Measurements from ENCODE around the gene SELENON.

The SELENON gene

DNA sequence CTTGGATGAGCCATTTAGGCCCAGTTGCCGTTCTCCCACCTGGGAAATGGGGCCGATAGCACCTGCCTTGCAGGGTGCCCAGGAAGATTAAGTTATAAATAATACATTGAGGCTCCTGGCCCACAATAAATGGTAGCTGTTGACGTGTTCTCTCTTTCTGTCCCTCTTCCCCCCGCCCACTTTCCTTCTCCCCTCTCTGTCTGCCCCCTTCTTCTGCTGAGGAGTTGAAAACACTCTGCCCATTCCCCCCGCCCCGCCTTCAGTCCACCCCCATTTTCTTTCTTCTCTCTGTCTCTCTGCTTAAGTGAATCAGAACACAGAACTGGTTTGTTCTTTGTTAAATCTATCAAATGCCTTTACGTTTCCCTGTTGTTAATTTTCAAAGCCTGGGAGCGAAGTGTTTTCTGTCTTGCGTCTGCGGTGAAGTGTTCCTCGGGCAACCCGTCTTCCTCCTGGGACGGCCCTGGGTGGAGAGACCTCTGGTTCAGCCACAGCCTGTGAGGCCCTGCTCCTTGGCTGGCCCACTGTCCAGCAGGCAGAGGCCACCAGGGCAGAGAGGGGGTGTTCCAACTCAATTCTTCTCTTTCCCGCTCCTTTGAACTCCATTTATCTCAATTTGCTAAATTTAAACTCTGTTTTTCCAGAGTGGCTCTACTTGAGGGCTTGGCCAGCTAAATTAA is 29.3 kb upstream of the SELENON start:
- DNase-seq (ENCODE audit: low read depth, low spot score): no peak

DNA sequence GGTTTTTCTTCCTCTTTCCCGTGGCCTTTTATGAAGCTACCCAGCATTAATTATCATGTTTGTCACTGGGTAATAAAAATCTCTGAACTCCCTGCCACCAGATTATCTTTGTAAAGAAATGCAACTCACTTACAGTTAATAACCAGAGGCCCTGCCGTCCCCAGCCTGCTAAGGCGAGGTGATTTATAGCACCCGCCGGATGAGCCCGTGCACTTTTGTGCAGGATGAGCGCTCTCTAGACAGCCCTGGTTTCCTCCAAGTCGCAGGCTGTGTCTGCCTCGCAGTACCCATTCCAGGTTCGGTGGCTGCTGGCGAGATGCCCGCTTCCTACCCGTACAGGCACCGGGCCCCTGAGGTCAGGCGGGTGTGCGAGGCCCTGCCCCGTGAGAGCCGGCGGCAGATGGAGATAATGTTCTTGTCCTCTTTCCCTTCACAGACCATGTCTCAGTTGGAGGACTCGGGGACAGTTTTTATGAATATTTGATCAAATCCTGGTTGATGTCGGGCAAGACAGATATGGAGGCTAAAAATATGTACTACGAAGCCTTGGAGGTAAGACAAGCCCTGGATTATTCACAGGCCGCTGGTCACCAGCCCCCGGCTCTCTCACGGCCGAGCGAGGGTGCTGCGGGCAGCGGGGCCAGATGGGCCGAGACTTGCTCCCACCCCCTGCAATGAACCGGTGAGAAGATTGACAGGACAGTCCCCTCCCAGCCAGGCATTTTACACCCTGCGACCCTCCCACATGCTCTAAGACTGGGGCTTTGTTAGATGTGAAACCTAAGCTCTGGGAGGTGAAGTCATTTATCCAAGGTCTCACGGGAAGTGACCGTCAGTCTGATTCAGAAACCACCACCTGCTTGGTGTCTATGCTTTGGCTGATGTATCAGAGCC is 28.5 kb upstream of the SELENON start:
- no peak for DNase-seq (ENCODE audit: low read depth, low spot score)

DNA sequence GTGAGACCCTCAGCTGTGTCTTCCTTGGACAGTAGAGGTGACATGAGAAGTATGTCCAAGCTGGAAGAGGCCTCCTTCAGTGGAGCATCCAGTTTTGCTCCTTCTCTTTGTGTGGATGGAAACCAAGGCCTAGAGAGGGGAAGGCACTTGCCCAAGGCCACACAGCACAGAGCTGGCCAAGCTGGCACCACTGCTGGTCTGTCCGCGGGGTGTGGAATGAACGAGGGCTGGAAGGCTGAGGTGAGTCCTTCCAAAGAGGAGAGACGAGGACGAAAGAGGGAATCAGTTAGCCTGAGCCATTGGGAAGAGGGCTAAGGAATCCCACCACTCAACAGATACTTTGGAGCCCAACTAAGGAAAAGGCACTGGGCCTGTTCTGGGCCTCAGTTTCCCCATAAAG is 27.8 kb upstream of the SELENON start:
- no peak for DNase-seq (ENCODE audit: low read depth, low spot score)

DNA sequence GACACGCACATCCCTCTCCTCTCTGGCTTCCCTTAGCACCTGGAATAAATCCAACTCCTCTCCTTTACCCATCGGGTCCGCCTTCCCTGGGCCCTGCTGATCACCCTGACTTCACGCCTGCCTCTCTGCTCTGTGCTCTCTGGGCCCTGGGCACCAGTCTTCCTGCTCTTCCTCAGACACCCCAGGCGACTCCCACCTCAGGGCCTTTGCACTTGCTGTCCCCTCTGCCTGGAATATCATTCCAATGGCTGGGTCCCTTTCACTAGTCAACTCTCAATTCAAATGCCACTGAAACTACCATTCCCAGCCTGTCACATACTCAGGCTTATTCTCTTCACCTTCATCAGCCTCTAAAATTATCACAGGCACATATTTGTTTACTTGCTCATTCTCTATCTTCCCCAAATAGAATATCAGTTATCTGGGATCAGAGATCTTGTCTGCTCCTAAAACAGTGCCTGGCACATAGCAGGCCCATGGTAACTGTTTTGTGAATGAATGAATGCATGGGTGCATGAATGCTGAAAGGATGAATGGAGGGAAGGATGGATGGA is 27.2 kb upstream of the SELENON start:
- DNase-seq (ENCODE audit: low read depth, low spot score): no peak

DNA sequence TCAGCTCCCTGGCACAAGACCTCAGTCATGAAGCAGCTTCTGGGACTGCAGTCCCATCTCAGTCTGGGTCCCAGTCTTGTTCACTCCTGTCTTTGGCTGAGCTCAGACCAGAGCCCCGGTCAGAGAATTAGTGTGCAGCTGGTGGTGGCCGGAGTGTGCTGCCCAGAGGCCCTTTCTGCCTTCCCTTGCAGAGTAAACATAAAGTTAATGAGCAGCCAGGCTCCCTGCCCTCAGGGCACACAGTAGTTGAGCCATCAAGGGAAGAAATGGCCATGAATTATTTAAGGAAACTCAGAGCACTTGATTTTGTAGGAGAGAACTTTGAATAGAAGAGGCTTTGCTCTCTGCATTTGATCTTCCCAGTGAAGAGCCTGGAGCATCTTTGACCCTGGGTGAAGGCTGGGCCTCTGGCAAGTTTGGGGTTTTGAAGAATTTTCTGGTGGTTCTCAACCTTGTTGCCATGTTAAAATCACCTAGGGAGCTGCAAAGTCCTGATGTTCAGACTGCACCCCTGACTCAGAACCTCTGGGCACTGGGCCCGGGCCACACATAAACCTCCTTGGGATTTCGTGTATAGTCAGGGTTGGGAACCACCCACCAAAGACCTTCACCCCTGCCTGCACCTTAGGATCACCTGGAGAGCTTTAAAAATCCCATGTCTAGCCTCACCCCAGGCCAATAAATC is 26.4 kb upstream of the SELENON start:
- no peak for DNase-seq (ENCODE audit: low read depth, low spot score)

DNA sequence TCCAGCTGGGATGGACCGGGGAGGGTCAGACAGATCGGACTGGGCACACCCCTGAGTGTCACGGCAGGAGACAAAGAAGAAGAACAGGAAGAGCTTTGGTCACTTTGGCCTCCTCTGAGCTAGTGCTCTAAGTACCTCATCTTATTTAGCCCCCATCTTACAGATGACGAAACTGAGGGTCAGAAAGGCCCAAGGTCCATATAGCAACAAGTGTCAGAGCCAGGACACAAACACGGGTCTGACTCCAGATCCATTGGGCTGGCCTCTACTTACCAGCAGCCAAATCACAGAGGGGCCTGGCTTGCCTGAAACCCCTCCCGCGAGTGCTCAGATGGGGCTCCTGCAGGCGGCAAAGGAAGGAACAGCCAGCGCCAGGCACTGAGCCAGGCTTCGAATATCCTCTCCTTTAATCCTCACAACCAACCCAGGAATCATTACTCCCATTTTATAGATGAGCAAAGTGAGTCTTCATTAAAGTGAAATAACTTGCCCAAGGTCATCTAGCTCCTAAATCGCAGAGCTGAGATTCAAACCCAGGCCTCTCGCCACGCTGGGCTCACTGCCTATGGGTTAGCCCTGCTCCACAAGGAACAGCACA is 25.7 kb upstream of the SELENON start:
- no peak for DNase-seq (ENCODE audit: low read depth, low spot score)

DNA sequence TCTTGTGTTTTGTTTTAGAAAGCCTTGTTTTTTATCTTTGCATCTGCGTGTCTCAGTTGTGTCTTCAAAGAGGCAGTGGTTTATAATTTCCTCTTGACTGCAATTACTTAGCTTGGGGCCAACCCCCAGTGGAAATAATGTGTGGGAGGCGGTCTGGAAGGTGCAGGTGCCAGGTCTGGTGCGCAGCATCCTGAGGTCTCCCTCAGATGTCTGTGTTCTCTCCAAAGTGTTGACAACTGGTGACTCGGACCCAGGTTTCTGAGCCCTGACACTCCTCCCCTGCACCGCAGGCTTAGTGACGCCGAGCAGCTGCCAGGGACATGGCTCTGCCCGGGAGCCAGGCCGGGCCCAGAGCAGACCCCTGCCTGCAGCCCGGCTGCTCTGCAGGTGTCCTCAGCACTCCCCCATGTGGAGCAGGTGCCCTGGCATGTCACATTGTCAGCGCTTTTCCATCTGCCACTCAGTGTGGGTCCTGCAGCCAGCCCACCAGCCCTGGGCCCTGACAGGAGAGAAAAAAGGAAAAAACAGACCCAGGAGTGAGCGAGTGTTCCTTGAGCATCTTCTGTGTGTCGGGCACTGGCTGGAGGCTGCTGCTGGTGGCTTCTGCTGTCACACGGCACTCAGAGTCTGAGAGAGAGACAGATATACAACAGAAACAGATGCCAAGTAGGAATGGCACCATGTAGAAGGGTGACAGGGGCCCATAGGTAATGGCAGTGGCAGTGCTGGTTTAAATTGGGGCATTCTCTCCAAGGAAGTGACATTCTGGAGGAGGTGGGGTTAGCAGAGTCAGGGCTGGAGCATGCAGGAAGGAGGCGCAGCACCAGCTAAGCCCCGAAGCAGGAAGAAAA is 24.8 kb upstream of the SELENON start:
- DNase-seq (ENCODE audit: low read depth, low spot score): no peak

DNA sequence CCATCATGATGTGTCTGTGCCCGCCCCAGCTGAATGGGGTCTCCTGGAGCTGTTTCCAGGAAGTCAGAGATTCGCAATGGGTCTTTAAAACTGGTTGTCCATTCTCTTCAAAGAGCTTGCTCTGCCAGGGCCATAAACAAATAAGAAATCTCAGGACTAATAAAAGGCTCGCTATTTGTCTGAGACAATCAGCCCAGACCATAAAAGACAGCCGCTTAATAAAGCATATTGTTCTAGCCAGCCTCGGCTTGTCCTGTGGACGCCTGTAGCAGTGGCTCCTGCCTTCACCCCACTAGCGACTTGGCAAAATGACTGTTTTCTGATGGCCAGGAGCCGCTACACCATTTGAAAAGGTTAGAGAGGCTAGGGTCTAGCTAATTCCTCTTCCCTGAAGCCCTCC is 20.6 kb upstream of the SELENON start:
- no peak for DNase-seq (ENCODE audit: low read depth, low spot score)

DNA sequence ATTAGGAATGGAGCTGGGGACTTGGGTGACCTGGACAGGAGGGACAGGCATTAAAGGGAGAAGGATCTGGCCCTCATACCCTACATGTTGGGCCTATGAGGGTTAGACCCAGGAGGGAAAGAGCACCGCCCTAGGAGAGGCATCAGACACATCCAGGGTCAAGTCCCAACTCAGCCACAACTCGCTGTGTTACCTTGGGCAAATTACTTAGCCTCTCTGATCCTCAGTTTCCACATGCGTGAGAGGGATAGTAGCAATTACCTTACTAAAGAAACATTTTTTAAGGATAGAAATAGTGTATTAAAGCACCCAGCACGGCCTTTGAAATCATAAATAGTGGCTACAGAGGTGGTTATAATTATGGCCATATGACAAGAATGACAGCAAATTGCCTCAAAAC is 20.1 kb upstream of the SELENON start:
- DNase-seq (ENCODE audit: low read depth, low spot score): no peak

DNA sequence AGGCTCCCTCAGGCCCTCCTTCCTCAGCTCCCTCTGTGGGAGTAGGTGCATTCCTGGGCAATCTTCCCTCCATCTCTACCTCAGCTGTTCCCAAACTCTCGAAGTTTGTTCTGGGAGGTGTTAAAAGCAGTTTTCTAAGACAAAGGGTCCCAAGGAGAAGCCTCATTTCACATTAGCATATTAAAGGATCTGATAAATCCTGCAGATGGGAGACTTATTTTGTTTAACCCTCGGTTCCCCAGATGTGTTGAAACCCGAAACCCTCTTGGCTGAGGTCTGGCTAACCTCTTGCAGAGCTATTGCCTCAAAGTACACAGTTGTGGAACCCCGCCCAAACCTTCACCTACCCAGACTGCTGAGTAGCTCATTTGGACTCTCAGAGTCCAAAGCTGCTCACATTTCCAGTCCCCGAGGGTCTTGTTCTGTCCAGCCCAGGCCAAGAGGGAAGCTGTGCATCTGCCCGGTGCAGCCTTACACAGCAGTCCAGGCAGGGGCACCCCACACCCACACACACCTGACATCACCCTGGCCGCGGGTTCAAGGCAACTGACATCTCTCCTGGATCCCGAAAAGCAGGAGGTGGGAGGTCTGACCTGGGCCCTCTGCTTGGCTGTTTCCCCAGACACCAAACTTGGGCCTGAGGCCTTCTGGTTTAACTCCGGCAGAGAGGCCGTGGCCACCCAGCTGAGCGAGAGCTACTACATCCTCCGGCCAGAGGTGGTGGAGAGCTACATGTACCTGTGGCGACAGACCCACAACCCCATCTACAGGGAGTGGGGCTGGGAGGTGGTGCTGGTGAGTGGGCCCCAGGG is 19.5 kb upstream of the SELENON start:
- peak; percentile 64 for DNase-seq (ENCODE audit: low read depth, low spot score)

DNA sequence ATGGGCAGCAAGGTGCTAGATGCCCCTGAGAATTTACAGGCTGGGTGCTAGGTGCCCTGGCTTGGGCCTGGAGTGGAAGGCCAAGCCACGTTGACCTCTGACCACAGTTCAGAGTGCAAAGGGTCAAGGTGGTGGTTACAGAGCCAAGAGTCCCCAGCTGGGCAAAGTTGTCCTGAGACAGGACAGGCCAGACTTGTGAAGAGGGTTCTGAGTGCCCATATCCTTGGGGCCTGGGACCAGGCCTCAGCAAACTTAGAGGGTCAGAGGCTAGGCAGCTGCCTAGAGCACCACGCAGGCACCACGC is 18.9 kb upstream of the SELENON start:
- DNase-seq (ENCODE audit: low read depth, low spot score): no peak

DNA sequence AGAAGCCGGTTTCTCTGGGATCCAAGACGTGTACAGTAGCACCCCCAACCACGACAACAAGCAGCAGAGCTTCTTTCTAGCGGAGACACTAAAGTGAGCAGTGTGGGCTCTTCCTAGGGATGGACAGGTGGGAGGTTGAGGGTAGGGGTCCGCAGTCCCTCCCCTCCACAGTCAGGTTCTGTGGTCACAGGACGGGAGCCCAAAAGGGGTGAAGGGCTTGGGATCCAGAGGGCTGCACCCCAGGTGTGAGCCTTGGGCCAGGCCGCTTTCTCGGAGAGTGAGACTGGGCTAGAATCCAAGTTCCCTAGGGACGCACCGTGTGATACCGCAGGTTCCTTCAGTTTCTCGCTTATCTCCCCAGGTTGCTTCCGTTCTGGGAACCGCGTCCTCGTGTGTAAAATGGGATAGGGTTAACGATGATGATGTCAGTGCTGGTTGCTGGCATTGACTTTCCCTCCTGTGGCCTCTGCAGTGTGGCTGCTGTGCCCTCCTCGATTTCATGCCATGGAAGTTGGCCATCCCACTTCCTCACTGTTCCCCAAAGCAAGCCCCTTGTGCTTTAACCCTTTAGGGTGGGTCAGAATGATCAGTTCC is 17.3 kb upstream of the SELENON start:
- DNase-seq (ENCODE audit: low read depth, low spot score): no peak

DNA sequence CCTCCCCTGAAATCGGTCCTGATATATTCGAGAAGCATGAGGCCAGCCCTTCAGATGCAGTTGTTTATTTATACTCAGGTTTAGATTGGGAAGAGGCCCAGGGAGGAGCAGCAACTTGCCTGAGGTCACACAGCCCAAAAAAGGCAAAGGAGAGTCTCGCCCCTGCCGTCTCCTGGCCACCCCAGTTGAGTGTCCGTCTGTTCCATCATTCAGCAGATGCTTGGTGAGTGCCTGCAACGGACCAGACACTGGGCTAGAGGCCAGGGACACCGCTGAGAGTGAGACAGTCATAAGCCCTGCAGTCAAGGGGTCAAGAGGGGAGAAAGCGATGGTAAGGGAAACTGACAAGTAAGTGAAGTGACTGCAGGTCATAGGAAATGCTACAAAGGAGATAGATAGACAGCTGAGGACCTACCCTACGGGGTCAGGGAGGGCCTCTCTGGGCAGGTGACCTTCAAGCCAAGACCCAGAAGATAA is 15.4 kb upstream of the SELENON start:
- DNase-seq (ENCODE audit: low read depth, low spot score): no peak

DNA sequence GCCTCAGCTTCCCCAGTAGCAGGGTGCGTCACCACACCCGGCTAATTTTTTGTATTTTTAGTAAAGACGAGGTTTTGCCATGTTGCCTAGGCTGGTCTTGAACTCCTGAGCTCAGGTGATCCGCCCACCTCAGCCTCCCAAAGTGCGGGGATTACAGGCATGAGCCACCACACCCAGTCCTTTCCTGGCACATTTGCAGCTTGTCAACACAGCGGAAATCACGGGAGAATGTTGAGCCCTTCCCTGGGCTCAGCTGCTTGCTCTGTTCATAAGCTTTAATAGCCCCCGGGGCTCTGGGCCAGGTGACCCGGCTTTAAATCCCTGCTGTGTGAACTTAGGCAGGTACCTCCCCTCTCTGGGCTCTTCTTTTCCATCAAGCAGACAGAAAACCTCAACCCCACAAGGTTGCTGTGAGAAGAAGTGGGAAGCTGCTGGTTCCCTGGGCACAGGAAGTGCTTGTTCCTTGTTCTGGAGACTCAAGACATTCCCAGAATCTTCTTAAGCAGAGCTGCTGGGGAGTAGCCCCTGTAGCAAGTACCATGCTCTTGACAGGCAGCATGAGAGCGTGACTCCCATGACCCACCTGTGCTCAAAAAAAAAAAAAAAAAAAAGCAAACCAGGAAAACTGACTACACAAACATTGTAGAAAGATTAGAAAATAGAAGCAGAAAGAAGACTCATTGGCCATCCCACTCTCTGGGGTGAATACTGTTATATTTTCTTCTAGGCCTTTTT is 14.5 kb upstream of the SELENON start:
- no peak for DNase-seq (ENCODE audit: low read depth, low spot score)

DNA sequence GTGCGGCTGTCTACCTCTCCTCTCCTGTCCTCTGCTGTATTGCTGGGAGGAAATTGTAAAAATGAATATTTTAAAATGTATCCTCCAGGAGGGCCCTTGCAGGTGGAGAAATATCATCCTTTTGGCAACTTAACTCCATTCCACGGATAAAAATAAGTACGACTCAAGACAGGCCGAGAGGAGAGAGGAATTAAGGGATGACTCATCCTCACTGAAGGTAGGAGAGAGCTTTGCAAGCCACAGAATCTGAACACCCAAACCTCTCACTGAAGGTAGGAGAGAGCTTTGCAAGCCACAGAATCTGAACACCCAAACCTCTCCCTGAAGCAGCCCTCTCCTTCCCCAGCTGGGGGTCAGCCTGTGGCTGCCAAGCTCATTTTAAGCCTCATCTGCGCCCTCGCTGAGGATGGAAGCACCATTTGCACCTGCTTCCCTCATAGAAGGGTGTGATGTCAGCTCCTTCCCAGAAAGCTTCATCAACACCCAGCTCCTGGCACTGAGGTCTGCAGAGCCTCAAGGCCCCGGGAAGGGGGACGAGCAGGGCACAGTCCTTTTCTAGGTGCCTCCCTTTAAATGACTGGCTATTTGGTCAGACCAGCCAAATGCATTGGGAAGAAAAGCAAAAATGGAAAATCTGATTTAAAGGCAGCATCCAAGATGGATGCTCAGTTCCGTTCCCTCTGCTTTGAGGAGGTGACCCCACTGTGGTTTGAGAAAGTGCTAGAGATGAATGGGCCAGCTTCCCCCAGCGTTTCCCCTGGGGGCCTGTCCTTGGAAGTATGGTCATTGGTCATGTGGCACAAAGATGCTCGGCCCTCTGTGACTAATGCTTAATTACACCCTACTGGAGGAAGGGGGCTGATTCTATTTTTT is 12.9 kb upstream of the SELENON start:
- no peak for DNase-seq (ENCODE audit: low read depth, low spot score)

DNA sequence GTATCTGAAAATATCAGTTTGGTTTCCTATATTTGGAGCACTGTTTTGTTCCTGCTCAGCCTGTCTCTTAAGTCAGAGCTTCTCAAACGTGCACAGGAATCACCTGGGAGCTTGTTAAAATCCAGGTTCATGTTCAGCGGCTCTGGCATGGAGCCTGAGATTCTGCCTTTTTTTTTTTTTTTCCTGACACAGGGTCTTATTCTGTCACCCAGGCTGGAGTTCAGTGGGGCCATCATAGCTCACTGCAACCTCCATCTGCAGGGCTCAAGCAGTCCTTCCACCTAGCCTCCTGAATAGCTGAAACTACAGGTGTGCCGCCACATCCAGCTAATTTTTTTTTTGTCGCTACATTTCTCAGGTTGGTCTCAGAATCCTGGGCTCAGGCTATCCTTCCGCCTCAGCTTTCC is 12.2 kb upstream of the SELENON start:
- DNase-seq (ENCODE audit: low read depth, low spot score): no peak

DNA sequence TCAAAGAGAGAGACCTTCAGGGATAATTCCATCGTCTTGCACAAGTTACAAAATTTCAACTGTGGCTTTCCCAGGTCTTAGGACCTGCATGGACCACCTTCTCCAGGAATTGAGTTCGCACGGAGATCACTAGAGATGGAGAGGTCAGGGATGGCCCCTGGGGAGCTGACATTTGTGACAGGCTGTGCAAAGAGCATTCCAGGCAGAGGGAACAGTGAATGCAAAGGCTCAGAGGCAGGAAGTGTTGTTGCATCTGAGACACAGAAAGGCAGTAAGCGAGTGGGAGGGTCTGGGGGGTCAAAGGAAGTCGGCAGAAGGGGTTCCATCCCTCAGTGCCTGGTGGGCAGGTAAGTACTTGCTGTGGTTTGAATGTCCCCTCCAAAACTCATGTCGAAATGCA is 9.5 kb upstream of the SELENON start:
- DNase-seq (ENCODE audit: low read depth, low spot score): no peak

DNA sequence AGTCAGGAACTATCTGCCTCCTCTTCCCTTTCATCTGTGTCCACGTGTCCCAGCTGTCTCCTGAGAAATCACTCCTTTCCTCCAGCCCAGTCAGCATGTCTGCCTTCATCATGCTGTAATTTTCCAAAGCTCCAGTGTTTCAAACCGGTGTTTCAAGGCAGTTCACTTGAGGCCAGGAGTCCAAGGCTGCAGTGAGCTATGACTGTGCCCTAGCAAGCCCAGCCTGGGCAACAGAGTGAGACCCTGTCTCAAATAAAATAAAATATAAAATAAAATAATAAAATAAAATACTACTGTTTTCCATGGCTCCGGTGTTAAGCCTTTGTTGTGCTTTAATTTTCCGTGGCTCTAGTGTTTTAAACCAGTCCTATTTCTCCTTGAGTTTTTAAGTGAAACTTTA is 7.9 kb upstream of the SELENON start:
- no peak for DNase-seq (ENCODE audit: low read depth, low spot score)

All from iPS DF 19.7 (cell line).